ENCODE data around the gene NANOS3. TPM values are rescaled to one million over a fixed set of nuclear protein-coding genes. Genes with fewer than 3 reads are reported as not detected.

Gene NANOS3
- total and polyA plus RNA-seq, 2 of the 13 experiments (the other 11 are each of a cell fraction or from before 2014, with no cell fraction given) = 0.21 TPM; not detected in 1

DNA sequence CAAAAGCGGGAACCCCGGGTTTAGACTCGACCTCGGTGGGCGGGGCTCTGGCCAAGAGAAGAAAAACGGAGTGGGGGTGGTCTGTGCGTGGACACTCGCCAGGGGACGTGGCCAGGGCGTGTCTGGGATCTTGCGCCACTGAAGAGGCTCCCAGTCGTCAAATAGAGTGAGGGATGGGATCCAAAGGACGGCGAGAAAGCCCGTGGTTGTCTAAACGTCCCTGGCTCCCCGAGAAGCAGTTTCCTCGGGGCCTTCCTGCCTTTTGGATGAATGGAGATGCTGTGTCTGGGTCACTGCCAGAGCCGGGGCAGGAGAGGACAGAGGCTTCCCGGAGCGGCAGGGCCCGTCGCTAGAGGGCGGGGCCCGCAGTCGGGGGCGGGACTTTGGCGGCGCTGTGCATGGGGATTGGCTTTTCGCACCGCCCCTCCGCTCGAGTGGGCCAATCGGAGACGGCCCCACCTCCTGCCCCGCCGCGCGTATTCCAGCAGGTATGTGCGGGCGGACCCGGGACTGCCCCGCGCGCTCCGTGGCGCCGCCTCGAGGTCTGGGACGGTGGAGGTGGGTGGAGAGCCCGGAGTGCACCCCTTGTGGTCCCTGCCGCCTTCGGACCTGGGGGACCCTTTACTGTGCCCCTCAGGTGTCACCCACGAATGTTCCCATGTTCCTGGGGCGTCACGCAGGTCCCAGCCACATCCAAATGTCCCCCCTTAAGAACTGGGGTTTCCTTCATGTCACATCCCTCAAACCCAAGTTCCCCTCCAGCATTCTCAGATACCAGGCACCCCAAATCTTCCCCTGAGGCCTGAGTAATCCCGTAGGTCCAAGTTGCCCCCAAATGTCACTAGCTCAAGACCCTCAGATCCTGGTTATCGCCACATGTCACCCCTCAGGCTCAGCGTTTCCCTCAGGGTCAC is 43.3 kb upstream of the NANOS3 start (continued):
- TF ChIP-seq IKZF4 (CRISPR knock-in tag; IDR thresholded peaks at IDR 0.05; ENCODE audit: borderline replicate concordance, low read depth, not compliant biosample characterization) (no peak), NCOA5 (CRISPR knock-in tag; IDR thresholded peaks at IDR 0.05) (no peak), HDAC1 (CRISPR knock-in tag; IDR thresholded peaks at IDR 0.05) (0 out of 2 replicates have a peak, but pooled peaks have one; percentile 52), TGIF2 (CRISPR knock-in tag; IDR thresholded peaks at IDR 0.05) (no peak), HIVEP1 (CRISPR knock-in tag; IDR thresholded peaks at IDR 0.05) (no peak; the same call in 1 of the 2 replicates), ZNF564 (CRISPR knock-in tag; IDR thresholded peaks at IDR 0.05) (no peak), TBX2 (CRISPR knock-in tag; IDR thresholded peaks at IDR 0.05; ENCODE audit: borderline replicate concordance) (peak; percentile 38; the same call in 1 of the 2 replicates), HNRNPK (IDR thresholded peaks at IDR 0.05; ENCODE audit: low read depth, low read length, poor library complexity, severe bottlenecking) (peak; percentile 21), ELF3 (CRISPR knock-in tag; IDR thresholded peaks at IDR 0.05) (peak; percentile 59; the same call in 1 of the 2 replicates), KLF6 (CRISPR knock-in tag; IDR thresholded peaks at IDR 0.05) (no peak), ZNF83 (CRISPR knock-in tag; IDR thresholded peaks at IDR 0.05; ENCODE audit: borderline replicate concordance) (no peak), ARNT2 (CRISPR knock-in tag; IDR thresholded peaks at IDR 0.05; ENCODE audit: low read depth) (0 out of 2 replicates have a peak, but pooled peaks have one; percentile 52)
- TF ChIP-seq, protein P1, sequence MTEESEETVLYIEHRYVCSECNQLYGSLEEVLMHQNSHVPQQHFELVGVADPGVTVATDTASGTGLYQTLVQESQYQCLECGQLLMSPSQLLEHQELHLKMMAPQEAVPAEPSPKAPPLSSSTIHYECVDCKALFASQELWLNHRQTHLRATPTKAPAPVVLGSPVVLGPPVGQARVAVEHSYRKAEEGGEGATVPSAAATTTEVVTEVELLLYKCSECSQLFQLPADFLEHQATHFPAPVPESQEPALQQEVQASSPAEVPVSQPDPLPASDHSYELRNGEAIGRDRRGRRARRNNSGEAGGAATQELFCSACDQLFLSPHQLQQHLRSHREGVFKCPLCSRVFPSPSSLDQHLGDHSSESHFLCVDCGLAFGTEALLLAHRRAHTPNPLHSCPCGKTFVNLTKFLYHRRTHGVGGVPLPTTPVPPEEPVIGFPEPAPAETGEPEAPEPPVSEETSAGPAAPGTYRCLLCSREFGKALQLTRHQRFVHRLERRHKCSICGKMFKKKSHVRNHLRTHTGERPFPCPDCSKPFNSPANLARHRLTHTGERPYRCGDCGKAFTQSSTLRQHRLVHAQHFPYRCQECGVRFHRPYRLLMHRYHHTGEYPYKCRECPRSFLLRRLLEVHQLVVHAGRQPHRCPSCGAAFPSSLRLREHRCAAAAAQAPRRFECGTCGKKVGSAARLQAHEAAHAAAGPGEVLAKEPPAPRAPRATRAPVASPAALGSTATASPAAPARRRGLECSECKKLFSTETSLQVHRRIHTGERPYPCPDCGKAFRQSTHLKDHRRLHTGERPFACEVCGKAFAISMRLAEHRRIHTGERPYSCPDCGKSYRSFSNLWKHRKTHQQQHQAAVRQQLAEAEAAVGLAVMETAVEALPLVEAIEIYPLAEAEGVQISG (CRISPR knock-in tag; IDR thresholded peaks at IDR 0.05) = peak; percentile 40; the same call in 1 of the 2 replicates
- TF ChIP-seq, protein P2, sequence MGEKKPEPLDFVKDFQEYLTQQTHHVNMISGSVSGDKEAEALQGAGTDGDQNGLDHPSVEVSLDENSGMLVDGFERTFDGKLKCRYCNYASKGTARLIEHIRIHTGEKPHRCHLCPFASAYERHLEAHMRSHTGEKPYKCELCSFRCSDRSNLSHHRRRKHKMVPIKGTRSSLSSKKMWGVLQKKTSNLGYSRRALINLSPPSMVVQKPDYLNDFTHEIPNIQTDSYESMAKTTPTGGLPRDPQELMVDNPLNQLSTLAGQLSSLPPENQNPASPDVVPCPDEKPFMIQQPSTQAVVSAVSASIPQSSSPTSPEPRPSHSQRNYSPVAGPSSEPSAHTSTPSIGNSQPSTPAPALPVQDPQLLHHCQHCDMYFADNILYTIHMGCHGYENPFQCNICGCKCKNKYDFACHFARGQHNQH (CRISPR knock-in tag; IDR thresholded peaks at IDR 0.05) = 0 out of 2 replicates have a peak, but pooled peaks have one; percentile 30
- TF ChIP-seq, protein P3, sequence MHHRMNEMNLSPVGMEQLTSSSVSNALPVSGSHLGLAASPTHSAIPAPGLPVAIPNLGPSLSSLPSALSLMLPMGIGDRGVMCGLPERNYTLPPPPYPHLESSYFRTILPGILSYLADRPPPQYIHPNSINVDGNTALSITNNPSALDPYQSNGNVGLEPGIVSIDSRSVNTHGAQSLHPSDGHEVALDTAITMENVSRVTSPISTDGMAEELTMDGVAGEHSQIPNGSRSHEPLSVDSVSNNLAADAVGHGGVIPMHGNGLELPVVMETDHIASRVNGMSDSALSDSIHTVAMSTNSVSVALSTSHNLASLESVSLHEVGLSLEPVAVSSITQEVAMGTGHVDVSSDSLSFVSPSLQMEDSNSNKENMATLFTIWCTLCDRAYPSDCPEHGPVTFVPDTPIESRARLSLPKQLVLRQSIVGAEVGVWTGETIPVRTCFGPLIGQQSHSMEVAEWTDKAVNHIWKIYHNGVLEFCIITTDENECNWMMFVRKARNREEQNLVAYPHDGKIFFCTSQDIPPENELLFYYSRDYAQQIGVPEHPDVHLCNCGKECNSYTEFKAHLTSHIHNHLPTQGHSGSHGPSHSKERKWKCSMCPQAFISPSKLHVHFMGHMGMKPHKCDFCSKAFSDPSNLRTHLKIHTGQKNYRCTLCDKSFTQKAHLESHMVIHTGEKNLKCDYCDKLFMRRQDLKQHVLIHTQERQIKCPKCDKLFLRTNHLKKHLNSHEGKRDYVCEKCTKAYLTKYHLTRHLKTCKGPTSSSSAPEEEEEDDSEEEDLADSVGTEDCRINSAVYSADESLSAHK (CRISPR knock-in tag; IDR thresholded peaks at IDR 0.05; ENCODE audit: borderline replicate concordance) = no peak
- TF ChIP-seq, protein P4, sequence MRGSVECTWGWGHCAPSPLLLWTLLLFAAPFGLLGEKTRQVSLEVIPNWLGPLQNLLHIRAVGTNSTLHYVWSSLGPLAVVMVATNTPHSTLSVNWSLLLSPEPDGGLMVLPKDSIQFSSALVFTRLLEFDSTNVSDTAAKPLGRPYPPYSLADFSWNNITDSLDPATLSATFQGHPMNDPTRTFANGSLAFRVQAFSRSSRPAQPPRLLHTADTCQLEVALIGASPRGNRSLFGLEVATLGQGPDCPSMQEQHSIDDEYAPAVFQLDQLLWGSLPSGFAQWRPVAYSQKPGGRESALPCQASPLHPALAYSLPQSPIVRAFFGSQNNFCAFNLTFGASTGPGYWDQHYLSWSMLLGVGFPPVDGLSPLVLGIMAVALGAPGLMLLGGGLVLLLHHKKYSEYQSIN (CRISPR knock-in tag; IDR thresholded peaks at IDR 0.05; ENCODE audit: borderline replicate concordance) = no peak

Measured in HepG2 (cell line).